HCT116 (cell line): Measurements from ENCODE around the gene CD28. TPM values are rescaled to one million over a fixed set of nuclear protein-coding genes. Genes with fewer than 3 reads are reported as not detected.

Source experiments
- ATAC-seq: fragments of 200-7000 bp; cut with Tn5 transposase; 2 replicates; pipeline ENCODE4 v1.9.1; 2020; ENCODE audit warnings: mild to moderate bottlenecking, moderate library complexity
- BruUV-seq: library from RNA; stranded (reverse); fragments of 400-500 nt; replicated peaks from 2 replicates; lab custom pipeline; 2021; lab: Mats Ljungman, UMichigan
- CTCF ChIA-PET: fragments of 300-600 bp; sonication (Branson Sonifier 250); formaldehyde crosslinking; loops from one replicate; lab custom pipeline; 2021; ENCODE audit warnings: antibody characterized with exemption; lab: Charles Lee
- POLR2A ChIA-PET: fragments of 300-600, 350-600 bp; sonication (Branson Sonifier 250); formaldehyde crosslinking; loops from one replicate; lab custom pipeline; 2021; ENCODE audit warnings: antibody characterized with exemption; lab: Charles Lee
- RAD21 ChIA-PET, 2 experiments: fragments of 300-600 bp; sonication (Branson Sonifier 250); formaldehyde crosslinking; loops; one replicate each; lab custom pipeline; 2023; ENCODE audit warnings: low total read pairs in 2 of 2; ENCODE audit not compliant: uncharacterized antibody in 2 of 2, unreplicated experiment in 2 of 2, low non-redundant PET in 1 of 2; lab: Charles Lee
- DNase-seq: peaks from one replicate; pipeline ENCODE4 v3.0.0-alpha.2; 2010; ENCODE audit warnings: low read depth, low spot score
- H2AFZ ChIP-seq: fragments of 200-600 bp; shearing (Covaris generic), sonication (generic); 2 replicates; pipeline ENCODE4 v1.6.1; 2017; ENCODE audit warnings: low read depth, mixed run types, mixed read lengths, antibody characterized with exemption, low read length; ENCODE audit not compliant: poor library complexity, severe bottlenecking
- H3K27ac ChIP-seq: 2 replicates; pipeline ENCODE4 v1.5.1; 2012; ENCODE audit warnings: low read depth, low read length
- H3K27me3 ChIP-seq: fragments of 200-600 bp; sonication (generic); 2 replicates; pipeline ENCODE4 v1.6.1; 2016; ENCODE audit warnings: mixed run types, low read length, mixed read lengths; ENCODE audit not compliant: insufficient read depth
- H3K36me3 ChIP-seq, 2 experiments: fragments of 200-500 bp in 1 of 2; fragments of 200-600 bp in 1 of 2; sonication (Bioruptor generic) in 1 of 2; sonication (generic) in 1 of 2; 2 replicates each; pipeline versions ENCODE4 v1.5.1 to v1.6.1; 2014 to 2016; ENCODE audit warnings: low read length in 2 of 2, inconsistent platforms in 1 of 2, mixed read lengths in 1 of 2, mixed run types in 1 of 2; ENCODE audit not compliant: insufficient read depth in 2 of 2, control insufficient read depth in 1 of 2
- H3K4me1 ChIP-seq, 2 experiments: fragments of 200-600 bp in 1 of 2; sonication (generic) in 1 of 2; 2 replicates each; pipeline versions ENCODE4 v1.5.1 to v1.6.1; 2012 to 2017; ENCODE audit warnings: low read length in 2 of 2, inconsistent platforms in 1 of 2, mild to moderate bottlenecking in 1 of 2, mixed read lengths in 1 of 2, mixed run types in 1 of 2, moderate library complexity in 1 of 2; ENCODE audit not compliant: insufficient read depth in 2 of 2, control insufficient read depth in 1 of 2
- H3K4me2 ChIP-seq: fragments of 200-600 bp; sonication (generic); 2 replicates; pipeline ENCODE4 v1.6.1; 2017; ENCODE audit warnings: mixed run types, low read length, mixed read lengths
- H3K4me3 ChIP-seq, 2 experiments: fragments of 200-600 bp in 1 of 2; sonication (generic) in 1 of 2; replicated peaks in 1 of 2; 2 replicates each; pipeline ENCODE4 v1.5.1; 2011 to 2016; ENCODE audit warnings: low read length in 2 of 2, control low read depth in 1 of 2, low read depth in 1 of 2, mild to moderate bottlenecking in 1 of 2, mixed read lengths in 1 of 2, mixed run types in 1 of 2
- H3K79me2 ChIP-seq: fragments of 200-600 bp; sonication (generic); 2 replicates; pipeline ENCODE4 v1.6.1; 2017; ENCODE audit warnings: mild to moderate bottlenecking, mixed run types, low read length, moderate library complexity, mixed read lengths; ENCODE audit not compliant: insufficient read depth
- H3K9ac ChIP-seq: fragments of 200-600 bp; sonication (generic); 2 replicates; pipeline ENCODE4 v1.6.1; 2016; ENCODE audit warnings: low read length, mixed read lengths
- H3K9me2 ChIP-seq: fragments of 200-600 bp; sonication (generic), shearing (Covaris generic); 2 replicates; pipeline ENCODE4 v1.6.1; 2017; ENCODE audit warnings: mixed run types, mild to moderate bottlenecking, moderate library complexity; ENCODE audit not compliant: insufficient read depth
- H3K9me3 ChIP-seq, 2 experiments: fragments of 200-500 bp in 1 of 2; fragments of 200-600 bp in 1 of 2; sonication (Bioruptor generic) in 1 of 2; sonication (generic) in 1 of 2; 2 replicates each; pipeline ENCODE4 v1.6.1; 2014 to 2017; ENCODE audit warnings: low read length in 2 of 2, mixed read lengths in 2 of 2, inconsistent platforms in 1 of 2, low read depth in 1 of 2, mild to moderate bottlenecking in 1 of 2, mixed run types in 1 of 2, moderate library complexity in 1 of 2; ENCODE audit not compliant: control insufficient read depth in 1 of 2, insufficient read depth in 1 of 2
- H4K20me1 ChIP-seq: fragments of 200-600 bp; sonication (generic), shearing (Covaris generic); 2 replicates; pipeline ENCODE4 v1.6.1; 2017; ENCODE audit warnings: mixed run types, mild to moderate bottlenecking, moderate library complexity; ENCODE audit not compliant: insufficient read depth
- ELF1 ChIP-seq: IDR thresholded peaks from 2 replicates; pipeline ENCODE4 v1.6.1; 2012; ENCODE audit warnings: low read depth, borderline replicate concordance
- MAX ChIP-seq: IDR thresholded peaks from 2 replicates; pipeline ENCODE4 v1.6.1; 2012
- YY1 ChIP-seq: IDR thresholded peaks from 2 replicates; pipeline ENCODE4 v1.6.1; 2011; ENCODE audit warnings: low read length, low read depth, moderate library complexity, mild to moderate bottlenecking; ENCODE audit not compliant: insufficient replicate concordance; ENCODE audit errors: extremely low read depth
- ZBTB33 ChIP-seq: IDR thresholded peaks from 2 replicates; pipeline ENCODE4 v1.6.1; 2011; ENCODE audit warnings: mild to moderate bottlenecking, low read length, moderate library complexity; ENCODE audit not compliant: insufficient replicate concordance; ENCODE audit errors: extremely low read depth
- intact Hi-C: fragments of 100-400 bp; cut with micrococcal nuclease; formaldehyde crosslinking; loops from 2 replicates; pipeline ENCODE4 v1.10.0; 2022
- total RNA-seq: library from RNA; stranded (reverse); gene quantifications from one replicate; pipeline ENCODE4 v1.2.1, GENCODE V29; 2021; ENCODE audit not compliant: unreplicated experiment
- TF ChIP-seq, protein P1 (sequence below): IDR thresholded peaks from 2 replicates; pipeline ENCODE4 v1.6.1; 2012; ENCODE audit warnings: low read depth
- TF ChIP-seq, protein P2 (sequence below), 3 experiments: fragments of 200-600 bp in 1 of 3; sonication (generic) in 1 of 3; IDR thresholded peaks in 2 of 3; conservative IDR thresholded peaks in 1 of 3; 2 replicates each; pipeline ENCODE4 v1.5.1; 2012 to 2017; ENCODE audit warnings: low read depth in 2 of 3, low read length in 2 of 3, antibody characterized with exemption in 1 of 3, borderline replicate concordance in 1 of 3, control low read depth in 1 of 3, mild to moderate bottlenecking in 1 of 3, mixed read lengths in 1 of 3, mixed run types in 1 of 3, moderate library complexity in 1 of 3; ENCODE audit not compliant: insufficient read depth in 1 of 3

Gene CD28
- total RNA-seq, 1 experiment from 2014 or later = 0.37 TPM

GRCh38 chr2:203728321-203728720 is 21.9 kb downstream of the CD28 start:
- TF ChIP-seq, protein P1, sequence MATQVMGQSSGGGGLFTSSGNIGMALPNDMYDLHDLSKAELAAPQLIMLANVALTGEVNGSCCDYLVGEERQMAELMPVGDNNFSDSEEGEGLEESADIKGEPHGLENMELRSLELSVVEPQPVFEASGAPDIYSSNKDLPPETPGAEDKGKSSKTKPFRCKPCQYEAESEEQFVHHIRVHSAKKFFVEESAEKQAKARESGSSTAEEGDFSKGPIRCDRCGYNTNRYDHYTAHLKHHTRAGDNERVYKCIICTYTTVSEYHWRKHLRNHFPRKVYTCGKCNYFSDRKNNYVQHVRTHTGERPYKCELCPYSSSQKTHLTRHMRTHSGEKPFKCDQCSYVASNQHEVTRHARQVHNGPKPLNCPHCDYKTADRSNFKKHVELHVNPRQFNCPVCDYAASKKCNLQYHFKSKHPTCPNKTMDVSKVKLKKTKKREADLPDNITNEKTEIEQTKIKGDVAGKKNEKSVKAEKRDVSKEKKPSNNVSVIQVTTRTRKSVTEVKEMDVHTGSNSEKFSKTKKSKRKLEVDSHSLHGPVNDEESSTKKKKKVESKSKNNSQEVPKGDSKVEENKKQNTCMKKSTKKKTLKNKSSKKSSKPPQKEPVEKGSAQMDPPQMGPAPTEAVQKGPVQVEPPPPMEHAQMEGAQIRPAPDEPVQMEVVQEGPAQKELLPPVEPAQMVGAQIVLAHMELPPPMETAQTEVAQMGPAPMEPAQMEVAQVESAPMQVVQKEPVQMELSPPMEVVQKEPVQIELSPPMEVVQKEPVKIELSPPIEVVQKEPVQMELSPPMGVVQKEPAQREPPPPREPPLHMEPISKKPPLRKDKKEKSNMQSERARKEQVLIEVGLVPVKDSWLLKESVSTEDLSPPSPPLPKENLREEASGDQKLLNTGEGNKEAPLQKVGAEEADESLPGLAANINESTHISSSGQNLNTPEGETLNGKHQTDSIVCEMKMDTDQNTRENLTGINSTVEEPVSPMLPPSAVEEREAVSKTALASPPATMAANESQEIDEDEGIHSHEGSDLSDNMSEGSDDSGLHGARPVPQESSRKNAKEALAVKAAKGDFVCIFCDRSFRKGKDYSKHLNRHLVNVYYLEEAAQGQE = no peak
- TF ChIP-seq, protein P2, sequence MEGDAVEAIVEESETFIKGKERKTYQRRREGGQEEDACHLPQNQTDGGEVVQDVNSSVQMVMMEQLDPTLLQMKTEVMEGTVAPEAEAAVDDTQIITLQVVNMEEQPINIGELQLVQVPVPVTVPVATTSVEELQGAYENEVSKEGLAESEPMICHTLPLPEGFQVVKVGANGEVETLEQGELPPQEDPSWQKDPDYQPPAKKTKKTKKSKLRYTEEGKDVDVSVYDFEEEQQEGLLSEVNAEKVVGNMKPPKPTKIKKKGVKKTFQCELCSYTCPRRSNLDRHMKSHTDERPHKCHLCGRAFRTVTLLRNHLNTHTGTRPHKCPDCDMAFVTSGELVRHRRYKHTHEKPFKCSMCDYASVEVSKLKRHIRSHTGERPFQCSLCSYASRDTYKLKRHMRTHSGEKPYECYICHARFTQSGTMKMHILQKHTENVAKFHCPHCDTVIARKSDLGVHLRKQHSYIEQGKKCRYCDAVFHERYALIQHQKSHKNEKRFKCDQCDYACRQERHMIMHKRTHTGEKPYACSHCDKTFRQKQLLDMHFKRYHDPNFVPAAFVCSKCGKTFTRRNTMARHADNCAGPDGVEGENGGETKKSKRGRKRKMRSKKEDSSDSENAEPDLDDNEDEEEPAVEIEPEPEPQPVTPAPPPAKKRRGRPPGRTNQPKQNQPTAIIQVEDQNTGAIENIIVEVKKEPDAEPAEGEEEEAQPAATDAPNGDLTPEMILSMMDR (IDR thresholded peaks at IDR 0.05 in 2 of 3, conservative IDR thresholded peaks at IDR 0.05 in 1 of 3; ENCODE audit: borderline replicate concordance in 1 of 3, insufficient read depth in 1 of 3, low read depth in 2 of 3, low read length in 2 of 3) = no peak
- TF ChIP-seq YY1 = no peak
- TF ChIP-seq ELF1 = no peak
- TF ChIP-seq MAX = no peak
- TF ChIP-seq ZBTB33 = no peak
- TF ChIP-seq, all 23 proteins: peak for 0
- H3K4me3 ChIP-seq = no peak overlapping the region
- no peaks in the 10 kb centered on the region for H4K20me1 ChIP-seq
- no peaks in the 10 kb centered on the region for H3K9me3 ChIP-seq
- no peak overlapping the region for H3K9ac ChIP-seq
- RAD21 ChIA-PET = no interaction called here
- CTCF ChIA-PET = no interaction called here
- DNase-seq = no peak
- ATAC-seq = no peak
- no peak overlapping the region for H3K27ac ChIP-seq
- H2AFZ ChIP-seq = no peak overlapping the region
- POLR2A ChIA-PET = no interaction called here
- H3K79me2 ChIP-seq = no peaks in the 10 kb centered on the region
- H3K4me1 ChIP-seq = no peaks in the 10 kb centered on the region
- no peaks in the 10 kb centered on the region for H3K36me3 ChIP-seq
- H3K9me2 ChIP-seq = no peaks in the 10 kb centered on the region
- BruUV-seq = no TSS peak
- intact Hi-C loops = no loop called here
- no peak overlapping the region for H3K4me2 ChIP-seq
- H3K27me3 ChIP-seq = no peaks in the 10 kb centered on the region
